ENCODE data around the gene TOGARAM1. TPM values are rescaled to one million over a fixed set of nuclear protein-coding genes. Genes with fewer than 3 reads are reported as not detected.

TOGARAM1 gene
- total RNA-seq, 6 experiments from 2014 or later = 7.5 to 13.7 (median 9.3) TPM

DNA sequence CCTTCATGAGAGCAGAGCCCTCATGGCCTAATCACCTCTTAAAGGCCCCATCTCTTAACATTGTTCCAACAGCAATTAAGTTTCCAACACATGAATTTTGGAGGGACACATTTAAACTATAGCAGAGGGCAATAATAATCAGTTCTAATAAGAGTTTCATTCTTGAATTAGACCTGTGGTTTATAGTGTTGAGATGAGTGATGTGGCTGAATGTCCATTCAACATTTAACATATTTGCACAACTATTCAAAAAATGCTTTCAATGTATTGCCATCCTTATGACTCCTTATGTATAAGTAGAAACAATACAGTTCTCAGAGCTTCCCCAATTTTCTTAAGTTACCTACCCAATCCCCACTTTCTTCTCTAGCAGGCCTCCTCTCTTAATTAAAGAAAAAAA is 21.8 kb upstream of the TOGARAM1 start:
- Mint-ChIP-seq H3K36me3 (ENCODE audit: low read depth) (peaks cover 66% of the 10 kb centered on the region), H3K27me3 (ENCODE audit: insufficient read depth) (peaks cover 2% of the 10 kb centered on the region; the same call in 1 of the 2 replicates), H3K9me3 (no peaks in the 10 kb centered on the region), H3K4me3 (no peak overlapping the region), H3K27ac (no peak overlapping the region), H3K4me1 (ENCODE audit: low read depth) (peaks cover 27% of the 10 kb centered on the region)
- DNase-seq = no peak
- TF ChIP-seq CTCF (IDR thresholded peaks at IDR 0.05) = no peak

DNA sequence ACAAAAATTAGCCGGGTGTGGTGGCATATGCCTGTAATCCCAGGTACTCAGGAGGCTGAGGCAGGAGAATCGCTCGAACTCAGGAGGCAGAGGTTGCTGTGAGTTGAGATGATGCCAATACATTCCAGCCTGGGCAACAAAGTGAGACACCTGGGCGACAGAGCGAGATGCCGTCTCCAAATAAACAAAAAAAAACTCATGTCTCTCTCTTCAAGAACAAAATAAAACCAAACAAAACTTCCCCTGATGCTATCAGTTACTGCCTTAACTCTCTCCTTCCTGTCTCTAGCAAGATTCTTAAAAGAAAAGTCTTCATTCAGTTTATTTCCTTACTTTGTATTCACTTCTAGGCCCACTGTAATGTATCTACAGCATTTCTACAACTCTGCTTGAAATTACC is 21.0 kb upstream of the TOGARAM1 start:
- H3K27ac Mint-ChIP-seq = no peak overlapping the region
- peaks cover 69% of the 10 kb centered on the region for H3K36me3 Mint-ChIP-seq (ENCODE audit: low read depth)
- no peaks in the 10 kb centered on the region for H3K9me3 Mint-ChIP-seq
- H3K4me3 Mint-ChIP-seq = no peak overlapping the region
- peaks cover 2% of the 10 kb centered on the region; the same call in 1 of the 2 replicates for H3K27me3 Mint-ChIP-seq (ENCODE audit: insufficient read depth)
- no peak for TF ChIP-seq CTCF (IDR thresholded peaks at IDR 0.05)
- peaks cover 34% of the 10 kb centered on the region for H3K4me1 Mint-ChIP-seq (ENCODE audit: low read depth)
- no peak for DNase-seq

GRCh38 chr14:44941591-44941990 is 20.4 kb upstream of the TOGARAM1 start:
- peaks cover 63% of the 10 kb centered on the region for H3K36me3 Mint-ChIP-seq (ENCODE audit: low read depth)
- no peak for TF ChIP-seq CTCF (IDR thresholded peaks at IDR 0.05)
- 0 out of 2 replicates have a peak overlapping the region, but pooled peaks have one; percentile 3 for H3K4me3 Mint-ChIP-seq
- H3K27me3 Mint-ChIP-seq (ENCODE audit: insufficient read depth) = peaks cover 2% of the 10 kb centered on the region; the same call in 1 of the 2 replicates
- H3K27ac Mint-ChIP-seq = no peak overlapping the region
- H3K4me1 Mint-ChIP-seq (ENCODE audit: low read depth) = peaks cover 36% of the 10 kb centered on the region
- no peaks in the 10 kb centered on the region for H3K9me3 Mint-ChIP-seq
- DNase-seq = no peak

DNA sequence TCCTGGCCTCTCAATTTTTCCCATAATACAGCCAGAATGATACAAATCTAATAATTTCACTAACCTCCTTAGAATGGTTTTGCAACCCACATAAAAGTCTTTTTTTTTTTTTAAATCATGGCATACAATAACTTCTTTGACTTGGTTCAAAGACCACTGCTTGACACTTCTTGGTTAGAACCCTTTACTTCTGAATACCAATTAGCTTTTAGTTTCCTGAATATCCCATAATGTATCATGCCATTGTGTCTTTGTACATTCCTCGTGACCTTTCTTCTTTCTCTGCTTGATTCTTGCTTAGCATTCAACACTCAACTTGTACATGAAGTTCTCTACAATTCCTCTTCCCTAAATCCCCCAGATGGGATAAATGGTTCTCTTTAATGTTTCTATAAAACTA is 19.6 kb upstream of the TOGARAM1 start:
- Mint-ChIP-seq H3K27me3 (ENCODE audit: insufficient read depth) (peaks cover 2% of the 10 kb centered on the region; the same call in 1 of the 2 replicates), H3K4me3 (no peak overlapping the region), H3K27ac (no peak overlapping the region), H3K4me1 (ENCODE audit: low read depth) (peaks cover 36% of the 10 kb centered on the region), H3K9me3 (no peaks in the 10 kb centered on the region), H3K36me3 (ENCODE audit: low read depth) (peaks cover 65% of the 10 kb centered on the region)
- TF ChIP-seq CTCF (IDR thresholded peaks at IDR 0.05) = no peak
- DNase-seq = no peak

- Mint-ChIP-seq H3K4me1 (ENCODE audit: low read depth) (peaks cover 36% of the 10 kb centered on the region), H3K27me3 (ENCODE audit: insufficient read depth) (peaks cover 2% of the 10 kb centered on the region; the same call in 1 of the 2 replicates), H3K27ac (peak overlapping the region; percentile 72; the same call in 1 of the 2 replicates), H3K36me3 (ENCODE audit: low read depth) (peaks cover 56% of the 10 kb centered on the region), H3K9me3 (no peaks in the 10 kb centered on the region), H3K4me3 (no peak overlapping the region)
- no peak for DNase-seq
- TF ChIP-seq CTCF (IDR thresholded peaks at IDR 0.05) = no peak
Observed at GRCh38 chr14:44944107-44944506, 17.9 kb upstream of the TOGARAM1 start.
